K562 (cell line): ENCODE measurements around the gene ITSN2. TPM values are rescaled to one million over a fixed set of nuclear protein-coding genes. Genes with fewer than 3 reads are reported as not detected.

ENCODE experiments used
- ATAC-seq: fragments of 200-7000 bp; cut with Tn5 transposase; 3 replicates; pipeline ENCODE4 v1.9.1; 2020; ENCODE audit warnings: moderate library complexity
- BruUV-seq: library from RNA; stranded (reverse); fragments of 400-500 nt; replicated peaks from 2 replicates; lab custom pipeline; 2021; lab: Mats Ljungman, UMichigan
- CTCF ChIA-PET: fragments of 300-600 bp; formaldehyde crosslinking; extraction: SDS; loops from one replicate; lab custom pipeline; 2021; ENCODE audit warnings: low intra/inter-chr PET ratio; lab: Yijun Ruan, JAX
- POLR2A ChIA-PET: fragments of 300-600, 350-650 bp; sonication (Branson Sonifier 250); formaldehyde crosslinking; extraction: SDS; loops from one replicate; lab custom pipeline; 2021; ENCODE audit warnings: antibody characterized with exemption, inconsistent platforms; lab: Yijun Ruan, JAX
- DNase-seq, 4 experiments: peaks; one replicate each; pipeline versions ENCODE4 v3.0.0 to v3.0.0-alpha.2; 2011 to 2018; ENCODE audit warnings: low spot score in 3 of 4, mixed read lengths in 3 of 4; ENCODE audit errors: extremely low read depth in 1 of 4
- FAIRE-seq: peaks from 2 replicates; lab custom pipeline; 2011; peaks lifted over from hg19 to GRCh38; lab: Jason Lieb, UNC
- H2AFZ ChIP-seq: 2 replicates; pipeline ENCODE4 v1.6.0; 2011; ENCODE audit warnings: low read depth, low read length, control low read depth, inconsistent platforms
- H3K27ac ChIP-seq: fragments of 200-600 bp; 3 replicates; pipeline ENCODE4 v1.8.0; 2011; ENCODE audit warnings: low read depth, mild to moderate bottlenecking, control low read depth, inconsistent platforms, low read length, moderate library complexity, mixed read lengths; ENCODE audit errors: extremely low read depth
- H3K27me3 ChIP-seq, 2 experiments: fragments of 300-600 bp in 1 of 2; 2 replicates in 1 of 2; 3 replicates in 1 of 2; pipeline versions ENCODE4 v1.6.0 to v1.8.0; 2011; ENCODE audit warnings: inconsistent platforms in 2 of 2, low read length in 2 of 2, mild to moderate bottlenecking in 1 of 2, mixed read lengths in 1 of 2, moderate library complexity in 1 of 2; ENCODE audit not compliant: control insufficient read depth in 2 of 2, insufficient read depth in 2 of 2
- H3K36me3 ChIP-seq: fragments of 300-600 bp; 3 replicates; pipeline ENCODE4 v1.8.0; 2011; ENCODE audit warnings: mild to moderate bottlenecking, low read length, inconsistent platforms; ENCODE audit not compliant: control insufficient read depth, insufficient read depth
- H3K4me1 ChIP-seq, 2 experiments: fragments of 200-600 bp in 1 of 2; replicated peaks in 1 of 2; 2 replicates in 1 of 2; 3 replicates in 1 of 2; pipeline versions ENCODE4 v1.5.1 to v1.8.0; 2011; ENCODE audit warnings: inconsistent platforms in 2 of 2, low read length in 2 of 2, mild to moderate bottlenecking in 1 of 2, mixed read lengths in 1 of 2, moderate library complexity in 1 of 2; ENCODE audit not compliant: control insufficient read depth in 2 of 2, insufficient read depth in 2 of 2
- H3K4me2 ChIP-seq: 2 replicates; pipeline ENCODE4 v1.6.1; 2011; ENCODE audit warnings: low read length, control low read depth, inconsistent platforms, mixed read lengths; ENCODE audit not compliant: insufficient read depth
- H3K4me3 ChIP-seq: fragments of 200-600 bp; sonication (generic), shearing (Covaris generic); 2 replicates; pipeline ENCODE4 v1.5.1; 2016; ENCODE audit warnings: control low read depth, inconsistent platforms
- H3K79me2 ChIP-seq: fragments of 200-600 bp; 3 replicates; pipeline ENCODE4 v1.8.0; 2011; ENCODE audit warnings: low read length, inconsistent platforms; ENCODE audit not compliant: control insufficient read depth, insufficient read depth
- H3K9ac ChIP-seq, 2 experiments: 2 replicates each; pipeline versions ENCODE4 v1.6.0 to v1.6.1; 2011; ENCODE audit warnings: low read depth in 2 of 2, low read length in 2 of 2, control low read depth in 1 of 2, inconsistent platforms in 1 of 2, mild to moderate bottlenecking in 1 of 2, mixed read lengths in 1 of 2; ENCODE audit not compliant: insufficient read depth in 1 of 2
- H3K9me1 ChIP-seq: one replicate; pipeline ENCODE4 v1.6.0; 2011; ENCODE audit warnings: inconsistent platforms, mild to moderate bottlenecking, low read length, moderate library complexity; ENCODE audit not compliant: control insufficient read depth, insufficient read depth
- H3K9me3 ChIP-seq: replicated peaks from 2 replicates; pipeline ENCODE4 v1.5.1; 2011; ENCODE audit warnings: low read depth, low read length, inconsistent platforms; ENCODE audit not compliant: control insufficient read depth, insufficient read depth
- H4K20me1 ChIP-seq: replicated peaks from 2 replicates; pipeline ENCODE4 v1.6.1; 2011; ENCODE audit warnings: low read length, inconsistent platforms, mixed read lengths; ENCODE audit not compliant: control insufficient read depth, insufficient read depth
- CEBPG ChIP-seq, 3 experiments: fragments of 200-800 bp in 1 of 3; sonication (Bioruptor generic) in 1 of 3; sonication (generic) in 1 of 3; formaldehyde crosslinking in 1 of 3; IDR thresholded peaks in 2 of 3; conservative IDR thresholded peaks in 1 of 3; 2 replicates each; pipeline versions ENCODE4 v1.6.1 to v1.8.0; 2016 to 2022; ENCODE audit warnings: missing compliant biosample characterization in 2 of 3, missing genetic modification characterization in 2 of 3, mild to moderate bottlenecking in 1 of 3, missing genetic modification reagents in 1 of 3
- DMBX1 ChIP-seq: fragments of 250-450 bp; sonication (Bioruptor Pico); IDR thresholded peaks from 2 replicates; pipeline ENCODE4 v1.8.0; 2022; ENCODE audit warnings: inconsistent platforms, mild to moderate bottlenecking, moderate library complexity, borderline replicate concordance
- EWSR1 ChIP-seq: fragments of 450-650 bp; IDR thresholded peaks from 2 replicates; pipeline ENCODE4 v1.6.1; 2018; ENCODE audit warnings: borderline replicate concordance, mild to moderate bottlenecking, low read depth, moderate library complexity; ENCODE audit not compliant: partially characterized antibody
- FOXM1 ChIP-seq, 2 experiments: fragments of 450-650 bp in 1 of 2; sonication (generic) in 1 of 2; formaldehyde crosslinking in 1 of 2; IDR thresholded peaks; 2 replicates each; pipeline versions ENCODE4 v1.6.1 to v1.9.0; 2017 to 2022; ENCODE audit warnings: low read depth in 2 of 2, mild to moderate bottlenecking in 2 of 2, missing genetic modification reagents in 1 of 2, moderate library complexity in 1 of 2
- GTF2F1 ChIP-seq: IDR thresholded peaks from 2 replicates; pipeline ENCODE4 v1.6.1; 2011; ENCODE audit warnings: low read depth, low read length, improper control_type of control experiment
- HNRNPL ChIP-seq: fragments of 200-400 bp; formaldehyde crosslinking; IDR thresholded peaks from 2 replicates; pipeline ENCODE4 v1.6.1; 2017; ENCODE audit warnings: low read depth, mild to moderate bottlenecking, low read length
- MAFG ChIP-seq: fragments of 450-650 bp; conservative IDR thresholded peaks from 2 replicates; pipeline ENCODE4 v1.6.1; 2016; ENCODE audit warnings: missing genetic modification characterization, missing compliant biosample characterization
- NR3C1 ChIP-seq: sonication (generic); formaldehyde crosslinking; IDR thresholded peaks from 2 replicates; pipeline ENCODE4 v1.8.1; 2022; ENCODE audit warnings: missing genetic modification reagents
- RCOR1 ChIP-seq, 2 experiments: IDR thresholded peaks; 2 replicates each; pipeline ENCODE4 v1.6.1; 2012; ENCODE audit warnings: low read depth in 2 of 2, low read length in 2 of 2, borderline replicate concordance in 1 of 2, improper control_type of control experiment in 1 of 2
- SP1 ChIP-seq: sonication (generic); formaldehyde crosslinking; IDR thresholded peaks from 2 replicates; pipeline ENCODE4 v1.8.1; 2022; ENCODE audit warnings: mild to moderate bottlenecking, missing genetic modification reagents
- ZFX ChIP-seq: sonication (generic); formaldehyde crosslinking; IDR thresholded peaks from 2 replicates; pipeline ENCODE4 v1.8.0; 2022; ENCODE audit warnings: mild to moderate bottlenecking, missing genetic modification reagents, moderate library complexity
- ZNF280B ChIP-seq: fragments of 250-450 bp; sonication (Bioruptor Pico); IDR thresholded peaks from 2 replicates; pipeline ENCODE4 v1.5.1; 2021; ENCODE audit warnings: mild to moderate bottlenecking
- ZNF780A ChIP-seq: fragments of 250-450 bp; sonication (Bioruptor Pico); IDR thresholded peaks from 2 replicates; pipeline ENCODE4 v1.5.0; 2021; ENCODE audit warnings: mild to moderate bottlenecking
- ZNF79 ChIP-seq: fragments of 250-450 bp; sonication (Bioruptor Pico); IDR thresholded peaks from 2 replicates; pipeline ENCODE4 v1.4.0; 2020; ENCODE audit warnings: low read depth, mild to moderate bottlenecking, moderate library complexity
- WGBS: fragments of 100-300 bp; shearing (Covaris generic); methylation state at CpG from one replicate; pipeline ENCODE4 v1.1.6; 2016; ENCODE audit warnings: low coverage, mixed read lengths; ENCODE audit not compliant: insufficient coverage; ENCODE audit errors: missing lambda C conversion rate; 5-methylcytosine and 5-hydroxymethylcytosine counted together
- in situ Hi-C: fragments of 300-500 bp; cut with MboI; formaldehyde crosslinking; loops from 4 replicates; pipeline ENCODE4 v1.15.0; 2018; ENCODE audit warnings: inconsistent platforms, mixed read lengths
- intact Hi-C: fragments of 100-400 bp; cut with micrococcal nuclease; formaldehyde crosslinking; loops from 2 replicates; pipeline ENCODE4 v1.14.2; 2022
- polyA plus RNA-seq, 8 experiments: library from polyadenylated mRNA; depleted of rRNA in 4 of 8; stranded (reverse) in 5 of 8; unstranded in 3 of 8; fragments of >200 nt; fragmentation: Nextera tagmentation in 2 of 8; fragmentation: Illumina TruSeq in 1 of 8; extraction: Ambion mirVana in 2 of 8; extraction: Trizol in 1 of 8; gene quantifications; 2 replicates each; pipeline versions ENCODE4 v1.2.1 to v1.2.3, GENCODE V29; 2011 to 2014; ENCODE audit warnings: inconsistent platforms in 1 of 8, missing spikeins in 1 of 8
- total RNA-seq, 7 experiments: library from RNA; depleted of rRNA in 6 of 7; stranded (reverse); fragments of >200 nt in 6 of 7; fragmentation: Illumina TruSeq in 2 of 7; extraction: Trizol in 2 of 7; gene quantifications; 2 replicates each; pipeline versions ENCODE4 v1.2.1 to v1.2.3, GENCODE V29; 2011 to 2021; ENCODE audit warnings: low replicate concordance in 1 of 7
- TF ChIP-seq, protein P1 (sequence below): sonication (generic); formaldehyde crosslinking; IDR thresholded peaks from 2 replicates; pipeline ENCODE4 v1.4.0; 2020; ENCODE audit warnings: mild to moderate bottlenecking, missing genetic modification reagents
- TF ChIP-seq, protein P2 (sequence below): fragments of 450-650 bp; formaldehyde crosslinking; conservative IDR thresholded peaks from 2 replicates; pipeline ENCODE4 v1.4.0; 2022; ENCODE audit warnings: mild to moderate bottlenecking, missing genetic modification characterization

Gene ITSN2
- total and polyA plus RNA-seq, 9 of the 15 experiments (the other 6 are each of a cell fraction or from before 2014, with no cell fraction given) = 6.6 to 19.9 (median 15.2) TPM

- ChIA-PET POLR2A (interaction anchor here (0.7 kb wide), 1 partner anchor 67 kb away, joined by 3 read pairs; no protein-coding TSS in a partner anchor), CTCF (no interaction called here)
- Histone ChIP-seq H3K9ac (0 out of 4 replicates have a peak overlapping the region, but pooled peaks of 1 of the 2 experiments have one; percentile 13), H3K79me2 (no peaks in the 10 kb centered on the region), H3K36me3 (no peaks in the 10 kb centered on the region), H3K9me1 (no peaks in the 10 kb centered on the region), H3K27me3 (peaks cover 4 to 11% of the 10 kb centered on the region in 2 experiments; a peak in 4 of 5 replicates), H3K4me2 (no peak overlapping the region), H3K4me3 (no peak overlapping the region), H4K20me1 (no peaks in the 10 kb centered on the region), H3K4me1 (peaks cover 0 to 7% of the 10 kb centered on the region in 2 experiments; a peak in 1 of 5 replicates), H3K9me3 (no peaks in the 10 kb centered on the region), H2AFZ (0 out of 2 replicates have a peak overlapping the region, but pooled peaks have one; percentile 2), H3K27ac (no peak overlapping the region)
- no peak for DNase-seq
- in situ Hi-C loops (no loop called here), intact Hi-C loops (no loop called here)
- BruUV-seq = no TSS peak
- 22% methylated on average over 9 of the region's 17 CpGs for WGBS
- no peak for ATAC-seq
- FAIRE-seq = no peak
- TF ChIP-seq CEBPG (CRISPR knock-in tag; IDR thresholded peaks at IDR 0.05) (no peak), CEBPG (tag; conservative IDR thresholded peaks at IDR 0.05 in 1 of 2, IDR thresholded peaks at IDR 0.05 in 1 of 2) (no peak), HNRNPL (no peak), EWSR1 (no peak), SP1 (CRISPR knock-in tag) (no peak), RCOR1 (IDR thresholded peaks at IDR 0.05; ENCODE audit: borderline replicate concordance in 1 of 2, low read depth in 2 of 2, low read length in 2 of 2) (no peak), DMBX1 (no peak), ZFX (no peak), MAFG (no peak), ZNF79 (CRISPR knock-in tag) (no peak), ZNF780A (CRISPR knock-in tag) (no peak), ZNF280B (no peak), FOXM1 (IDR thresholded peaks at IDR 0.05; ENCODE audit: low read depth) (no peak), FOXM1 (CRISPR knock-in tag; IDR thresholded peaks at IDR 0.05; ENCODE audit: low read depth) (no peak), GTF2F1 (no peak), NR3C1 (CRISPR knock-in tag) (no peak)
- TF ChIP-seq, protein P1, sequence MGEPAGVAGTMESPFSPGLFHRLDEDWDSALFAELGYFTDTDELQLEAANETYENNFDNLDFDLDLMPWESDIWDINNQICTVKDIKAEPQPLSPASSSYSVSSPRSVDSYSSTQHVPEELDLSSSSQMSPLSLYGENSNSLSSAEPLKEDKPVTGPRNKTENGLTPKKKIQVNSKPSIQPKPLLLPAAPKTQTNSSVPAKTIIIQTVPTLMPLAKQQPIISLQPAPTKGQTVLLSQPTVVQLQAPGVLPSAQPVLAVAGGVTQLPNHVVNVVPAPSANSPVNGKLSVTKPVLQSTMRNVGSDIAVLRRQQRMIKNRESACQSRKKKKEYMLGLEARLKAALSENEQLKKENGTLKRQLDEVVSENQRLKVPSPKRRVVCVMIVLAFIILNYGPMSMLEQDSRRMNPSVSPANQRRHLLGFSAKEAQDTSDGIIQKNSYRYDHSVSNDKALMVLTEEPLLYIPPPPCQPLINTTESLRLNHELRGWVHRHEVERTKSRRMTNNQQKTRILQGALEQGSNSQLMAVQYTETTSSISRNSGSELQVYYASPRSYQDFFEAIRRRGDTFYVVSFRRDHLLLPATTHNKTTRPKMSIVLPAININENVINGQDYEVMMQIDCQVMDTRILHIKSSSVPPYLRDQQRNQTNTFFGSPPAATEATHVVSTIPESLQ (CRISPR knock-in tag) = no peak
- TF ChIP-seq, protein P2, sequence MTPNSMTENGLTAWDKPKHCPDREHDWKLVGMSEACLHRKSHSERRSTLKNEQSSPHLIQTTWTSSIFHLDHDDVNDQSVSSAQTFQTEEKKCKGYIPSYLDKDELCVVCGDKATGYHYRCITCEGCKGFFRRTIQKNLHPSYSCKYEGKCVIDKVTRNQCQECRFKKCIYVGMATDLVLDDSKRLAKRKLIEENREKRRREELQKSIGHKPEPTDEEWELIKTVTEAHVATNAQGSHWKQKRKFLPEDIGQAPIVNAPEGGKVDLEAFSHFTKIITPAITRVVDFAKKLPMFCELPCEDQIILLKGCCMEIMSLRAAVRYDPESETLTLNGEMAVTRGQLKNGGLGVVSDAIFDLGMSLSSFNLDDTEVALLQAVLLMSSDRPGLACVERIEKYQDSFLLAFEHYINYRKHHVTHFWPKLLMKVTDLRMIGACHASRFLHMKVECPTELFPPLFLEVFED (CRISPR knock-in tag) = no peak
Observed at GRCh38 chr2:24175631-24176187, 184.6 kb downstream of the ITSN2 start.
